Measurements from ENCODE around the gene FTSJ1.

DNA sequence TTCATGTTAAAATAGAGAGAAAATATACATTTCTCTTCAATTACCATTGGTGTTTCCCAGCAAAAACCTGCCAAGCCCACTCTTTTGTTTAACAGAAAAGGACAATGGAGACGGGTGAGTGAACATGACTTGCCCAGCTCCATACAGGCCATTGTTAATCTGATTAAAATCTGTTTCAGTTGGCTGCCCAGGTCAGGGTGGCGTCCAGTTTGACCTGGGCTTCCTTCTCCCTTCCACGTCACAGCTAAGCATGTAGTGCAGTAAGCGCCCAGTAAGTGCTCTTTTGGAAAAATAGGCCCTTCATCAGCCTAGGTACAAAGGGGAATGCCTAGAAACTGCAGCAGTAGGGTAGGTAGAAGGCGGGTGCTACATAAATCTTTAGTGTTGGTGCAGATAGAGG, 31.2 kb downstream of the FTSJ1 start:
- TF ChIP-seq SUZ12 (IDR thresholded peaks at IDR 0.05; ENCODE audit: extremely low read depth, insufficient read depth, insufficient read length) (no peak), ZNF274 (IDR thresholded peaks at IDR 0.05; ENCODE audit: low read depth, low read length) (no peak), YY1 (IDR thresholded peaks at IDR 0.05; ENCODE audit: insufficient read depth, insufficient read length) (no peak)

Measured in NT2/D1 (cell line).